Progenitor cell of endocrine pancreas (in vitro differentiated cells): ENCODE measurements around the gene DNPH1. TPM values are rescaled to one million over a fixed set of nuclear protein-coding genes. Genes with fewer than 3 reads are reported as not detected.

Experiments
- DNase-seq: peaks from one replicate; pipeline ENCODE4 v3.0.0; 2021; ENCODE audit warnings: low spot score; ENCODE audit not compliant: unreplicated experiment
- H3K27ac Mint-ChIP-seq: 2 replicates; pipeline ENCODE4 v1.8.0; 2021; ENCODE audit warnings: mild to moderate bottlenecking, moderate library complexity, mixed read lengths
- H3K27me3 Mint-ChIP-seq: 2 replicates; pipeline ENCODE4 v1.8.0; 2021; ENCODE audit warnings: mixed read lengths
- H3K36me3 Mint-ChIP-seq: 2 replicates; pipeline ENCODE4 v1.8.0; 2022; ENCODE audit warnings: mixed read lengths; ENCODE audit not compliant: insufficient read depth
- H3K4me1 Mint-ChIP-seq: 2 replicates; pipeline ENCODE4 v1.8.0; 2021; ENCODE audit warnings: low read depth, mixed read lengths
- H3K4me3 Mint-ChIP-seq: 2 replicates; pipeline ENCODE4 v1.8.0; 2021; ENCODE audit warnings: low read depth, mild to moderate bottlenecking, moderate library complexity, mixed read lengths
- H3K9me3 Mint-ChIP-seq: 2 replicates; pipeline ENCODE4 v1.8.0; 2021; ENCODE audit warnings: low read depth, mixed read lengths
- total RNA-seq: library from RNA; stranded (reverse); gene quantifications from 2 replicates; pipeline ENCODE4 v1.2.1, GENCODE V29; 2021
- TF ChIP-seq, protein P1 (sequence below): fragments of 200-600 bp; sonication (generic); IDR thresholded peaks from one replicate; pipeline ENCODE4 v1.5.0; 2021; ENCODE audit warnings: antibody characterized with exemption, mild to moderate bottlenecking; ENCODE audit not compliant: unreplicated experiment

Gene DNPH1
- total RNA-seq, 1 donor from 2014 or later, result 33.9 TPM

DNA sequence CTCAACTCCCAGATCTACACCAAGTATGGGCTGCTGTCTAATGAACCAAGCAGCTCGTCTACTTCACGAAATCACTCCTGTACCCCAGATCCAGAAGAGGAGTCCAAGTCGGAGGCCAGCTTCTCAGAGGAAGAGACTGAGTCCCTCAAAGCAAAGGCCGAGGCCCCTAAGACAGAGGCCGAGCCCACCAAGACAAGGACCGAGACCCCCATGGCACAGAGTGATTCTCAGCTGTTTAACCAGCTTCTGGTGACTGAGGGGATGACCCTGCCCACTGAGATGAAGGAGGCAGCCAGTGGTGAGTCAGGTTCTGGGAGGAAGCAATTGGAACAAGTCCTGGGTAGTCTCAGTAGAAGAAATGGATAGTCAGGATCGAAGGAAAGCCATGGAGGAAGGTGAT, 41.5 kb downstream of the DNPH1 start:
- H3K27ac Mint-ChIP-seq, result no peak overlapping the region
- H3K4me3 Mint-ChIP-seq, result no peak overlapping the region
- peaks cover 5% of the 10 kb centered on the region for H3K4me1 Mint-ChIP-seq
- H3K27me3 Mint-ChIP-seq, result no peaks in the 10 kb centered on the region
- TF ChIP-seq, protein P1, sequence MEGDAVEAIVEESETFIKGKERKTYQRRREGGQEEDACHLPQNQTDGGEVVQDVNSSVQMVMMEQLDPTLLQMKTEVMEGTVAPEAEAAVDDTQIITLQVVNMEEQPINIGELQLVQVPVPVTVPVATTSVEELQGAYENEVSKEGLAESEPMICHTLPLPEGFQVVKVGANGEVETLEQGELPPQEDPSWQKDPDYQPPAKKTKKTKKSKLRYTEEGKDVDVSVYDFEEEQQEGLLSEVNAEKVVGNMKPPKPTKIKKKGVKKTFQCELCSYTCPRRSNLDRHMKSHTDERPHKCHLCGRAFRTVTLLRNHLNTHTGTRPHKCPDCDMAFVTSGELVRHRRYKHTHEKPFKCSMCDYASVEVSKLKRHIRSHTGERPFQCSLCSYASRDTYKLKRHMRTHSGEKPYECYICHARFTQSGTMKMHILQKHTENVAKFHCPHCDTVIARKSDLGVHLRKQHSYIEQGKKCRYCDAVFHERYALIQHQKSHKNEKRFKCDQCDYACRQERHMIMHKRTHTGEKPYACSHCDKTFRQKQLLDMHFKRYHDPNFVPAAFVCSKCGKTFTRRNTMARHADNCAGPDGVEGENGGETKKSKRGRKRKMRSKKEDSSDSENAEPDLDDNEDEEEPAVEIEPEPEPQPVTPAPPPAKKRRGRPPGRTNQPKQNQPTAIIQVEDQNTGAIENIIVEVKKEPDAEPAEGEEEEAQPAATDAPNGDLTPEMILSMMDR, result no peak
- H3K36me3 Mint-ChIP-seq, result peaks cover 13% of the 10 kb centered on the region
- H3K9me3 Mint-ChIP-seq, result no peaks in the 10 kb centered on the region
- no peak for DNase-seq

DNA sequence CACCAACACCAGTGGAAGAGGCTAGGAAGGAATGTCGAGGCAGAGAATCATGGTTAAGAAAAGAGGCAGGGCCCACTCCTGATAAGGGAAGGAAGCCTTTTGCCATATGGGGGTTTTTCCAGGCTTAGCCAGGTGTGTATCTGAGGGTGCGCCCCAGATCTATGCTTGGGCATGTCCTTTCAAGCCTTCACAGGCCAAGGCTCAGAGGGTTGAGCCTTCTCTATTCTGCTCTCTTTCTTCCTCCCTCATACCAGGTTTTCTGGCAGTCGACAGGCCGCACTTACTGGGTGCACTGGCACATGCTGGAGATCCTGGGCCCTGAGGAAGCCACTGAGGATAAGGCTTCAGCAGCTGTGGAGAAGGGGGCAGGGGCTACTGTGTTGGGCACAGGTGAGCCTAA, 42.6 kb downstream of the DNPH1 start:
- TF ChIP-seq, protein P1, result no peak
- Mint-ChIP-seq H3K4me3 (no peak overlapping the region), H3K9me3 (no peaks in the 10 kb centered on the region), H3K27me3 (no peaks in the 10 kb centered on the region), H3K27ac (no peak overlapping the region), H3K4me1 (peaks cover 10% of the 10 kb centered on the region), H3K36me3 (peaks cover 11% of the 10 kb centered on the region)
- DNase-seq, result no peak

DNA sequence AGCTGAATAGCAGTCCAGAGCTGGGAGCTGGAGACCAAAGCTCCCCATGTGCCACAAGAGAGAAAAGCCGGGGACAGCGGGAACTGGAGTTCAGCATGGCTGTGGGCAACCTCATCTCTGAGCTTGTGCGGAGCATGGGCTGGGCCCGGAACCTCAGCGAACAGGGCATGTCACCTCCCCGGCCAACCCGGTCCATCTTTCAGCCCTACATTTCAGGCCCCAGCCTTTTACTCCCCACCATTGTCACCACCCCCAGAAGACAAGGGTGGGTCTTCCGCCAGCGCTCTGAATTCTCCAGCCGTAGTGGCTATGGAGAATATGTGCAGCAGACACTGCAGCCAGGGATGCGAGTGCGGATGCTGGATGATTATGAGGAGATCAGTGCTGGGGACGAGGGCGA, 43.3 kb downstream of the DNPH1 start:
- no peak overlapping the region for H3K4me3 Mint-ChIP-seq
- peaks cover 11% of the 10 kb centered on the region for H3K36me3 Mint-ChIP-seq
- DNase-seq, result no peak
- H3K4me1 Mint-ChIP-seq, result peaks cover 15% of the 10 kb centered on the region
- H3K27ac Mint-ChIP-seq, result no peak overlapping the region
- TF ChIP-seq, protein P1, result no peak
- H3K9me3 Mint-ChIP-seq, result no peaks in the 10 kb centered on the region
- H3K27me3 Mint-ChIP-seq, result no peaks in the 10 kb centered on the region

DNA sequence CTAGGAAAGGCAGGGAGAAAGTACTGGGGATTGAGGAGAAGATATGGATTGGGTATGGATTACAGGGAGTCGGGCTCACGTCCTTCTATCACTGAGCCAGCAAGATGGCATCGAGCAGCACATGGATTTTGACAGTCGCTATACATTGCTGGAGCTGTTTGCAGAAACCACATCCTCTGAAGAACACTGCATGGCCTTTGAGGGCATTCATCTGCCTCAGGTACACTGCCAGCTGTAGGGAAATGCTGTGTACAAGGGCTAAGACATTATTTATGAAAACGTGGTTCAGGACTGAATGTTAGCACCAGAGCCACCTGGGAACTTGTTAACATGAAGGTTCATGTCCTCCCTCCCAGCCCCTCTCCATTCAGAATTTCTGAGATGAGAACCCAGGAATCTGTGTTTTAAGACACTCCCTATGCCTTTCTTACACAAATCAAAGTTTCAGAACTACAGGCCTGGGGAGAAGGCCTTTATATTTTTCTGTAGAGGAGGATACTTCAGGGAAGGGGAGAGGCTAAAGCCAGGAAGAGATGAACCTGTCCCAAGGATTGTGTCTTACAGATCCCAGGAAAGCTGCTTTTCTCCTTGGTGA, 43.8 kb downstream of the DNPH1 start:
- no peaks in the 10 kb centered on the region for H3K9me3 Mint-ChIP-seq
- no peak overlapping the region for H3K27ac Mint-ChIP-seq
- H3K4me3 Mint-ChIP-seq, result no peak overlapping the region
- H3K27me3 Mint-ChIP-seq, result no peaks in the 10 kb centered on the region
- peaks cover 11% of the 10 kb centered on the region for H3K36me3 Mint-ChIP-seq
- TF ChIP-seq, protein P1, result no peak
- DNase-seq, result no peak
- peaks cover 16% of the 10 kb centered on the region for H3K4me1 Mint-ChIP-seq

DNA sequence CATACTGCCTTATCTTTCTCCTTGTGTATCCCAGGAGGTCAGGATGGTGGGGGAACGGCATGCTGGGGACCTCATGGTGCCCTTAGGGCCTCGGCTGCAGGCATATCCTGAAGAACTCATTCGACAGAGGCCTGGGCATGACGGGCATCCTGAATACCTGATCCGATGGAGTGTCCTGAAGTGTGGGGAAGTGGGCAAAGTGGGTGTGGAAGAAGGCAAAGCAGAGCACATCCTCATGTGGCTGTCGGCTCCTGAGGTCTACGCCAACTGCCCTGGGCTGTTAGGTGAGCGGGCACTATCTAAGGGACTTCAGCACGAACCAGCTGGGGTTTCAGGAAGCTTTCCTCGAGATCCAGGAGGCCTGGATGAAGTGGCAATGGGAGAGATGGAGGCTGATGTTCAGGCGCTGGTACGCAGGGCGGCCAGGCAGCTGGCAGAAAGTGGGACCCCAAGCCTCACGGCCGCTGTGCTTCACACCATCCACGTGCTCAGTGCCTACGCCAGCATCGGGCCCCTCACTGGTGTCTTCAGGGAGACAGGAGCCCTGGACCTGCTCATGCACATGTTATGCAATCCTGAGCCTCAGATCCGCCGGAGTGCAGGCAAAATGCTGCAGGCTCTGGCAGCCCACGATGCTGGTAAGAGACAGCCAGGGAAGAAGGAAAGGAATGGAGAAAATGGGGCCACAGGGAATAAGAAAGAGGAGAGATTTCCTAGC, 44.9 kb downstream of the DNPH1 start:
- TF ChIP-seq, protein P1, result no peak
- no peaks in the 10 kb centered on the region for H3K27me3 Mint-ChIP-seq
- peaks cover 11% of the 10 kb centered on the region for H3K36me3 Mint-ChIP-seq
- DNase-seq, result no peak
- no peak overlapping the region for H3K27ac Mint-ChIP-seq
- H3K9me3 Mint-ChIP-seq, result no peaks in the 10 kb centered on the region
- no peak overlapping the region for H3K4me3 Mint-ChIP-seq
- peaks cover 16% of the 10 kb centered on the region for H3K4me1 Mint-ChIP-seq
